Nasal cavity respiratory epithelium epithelial cell of viscerocranial mucosa (primary cell): ENCODE measurements around the gene C4orf17. TPM values are rescaled to one million over a fixed set of nuclear protein-coding genes. Genes with fewer than 3 reads are reported as not detected.

Experiments used
- total RNA-seq: library from RNA; depleted of rRNA; stranded (reverse); fragments of >200 nt; gene quantifications from 2 replicates; pipeline ENCODE4 v1.2.3, GENCODE V29; 2014

Gene C4orf17
- not detected in 2 replicates for total RNA-seq

GRCh38 chr4:99510721-99511120, at the start of gene C4orf17:
Gene C4orf17 (plus strand): TSS chr4:99511021. CDS start chr4:99513082, 2,061 bp downstream.

GRCh38 chr4:99563310-99564186, 52.7 kb downstream of the C4orf17 start, which contains the start of gene TRMT10A:
Gene TRMT10A (minus strand): TSS chr4:99564039. CDS start chr4:99559338, 4,701 bp downstream.

GRCh38 chr4:99574530-99575324, 63.9 kb downstream of the C4orf17 start, which contains the start of gene MTTP:
Gene MTTP (plus strand): TSS chr4:99574824. CDS start chr4:99574910, 86 bp downstream.

Other genes starting within 250 kb of the C4orf17 start
- gene ADH1A, start 220.0 kb upstream of the C4orf17 start, total RNA-seq = not detected in 2 replicates
- gene ADH1B, start 189.6 kb upstream of the C4orf17 start, total RNA-seq = not detected in 2 replicates
- 0.21 TPM in 1 of 2 replicates, not detected in the other for gene ADH1C, start 158.3 kb upstream of the C4orf17 start, total RNA-seq
- 3.8 and 33.0 TPM in 2 replicates for gene ADH7, start 75.7 kb upstream of the C4orf17 start, total RNA-seq
- 14.7 and 15.4 TPM in 2 replicates for gene TRMT10A, start 53.0 kb downstream of the C4orf17 start, total RNA-seq
- under 0.01 and 0.21 TPM in 2 replicates for gene MTTP, start 63.8 kb downstream of the C4orf17 start, total RNA-seq
- gene C4orf54, start 146.8 kb downstream of the C4orf17 start, total RNA-seq = under 0.01 and 0.64 TPM in 2 replicates